ENCODE measurements around the gene MRPL50.

- TF ChIP-seq CTCF (IDR thresholded peaks at IDR 0.05; ENCODE audit: insufficient read depth, low read length) = no peak
- no peak for TF ChIP-seq POLR2AphosphoS5 (IDR thresholded peaks at IDR 0.05; ENCODE audit: low read depth)
- TF ChIP-seq SPI1 (IDR thresholded peaks at IDR 0.05; ENCODE audit: borderline replicate concordance, low read depth) = no peak
- TF ChIP-seq REST (IDR thresholded peaks at IDR 0.05; ENCODE audit: insufficient replicate concordance, low read depth) = no peak
- TF ChIP-seq GABPA (IDR thresholded peaks at IDR 0.05; ENCODE audit: low read depth) = no peak
These were observed 1.7 kb upstream of the MRPL50 start for GRCh38 chr9:101400120-101400519.
